Small intestine (tissue), 7 donors: Measurements from ENCODE around the gene PPP3CA. TPM values are rescaled to one million over a fixed set of nuclear protein-coding genes. Genes with fewer than 3 reads are reported as not detected.
"Not testable (repeated sequence)": the region's sequence is repeated elsewhere in the genome, so short reads cannot be mapped to it uniquely, and the experiment has no call there.

ENCODE experiments used
- DNase-seq, 2 donors: peaks; one replicate each; pipeline versions ENCODE4 v3.0.0 to v3.0.0-alpha.2; 2013
- FAIRE-seq: peaks from 2 replicates; lab custom pipeline; 2012; peaks lifted over from hg19 to GRCh38; lab: Jason Lieb, UNC
- H3K27ac ChIP-seq, 3 donors: one replicate each; pipeline ENCODE4 v1.5.1; 2013; ENCODE audit warnings: low read length in 2 of 3, mild to moderate bottlenecking in 2 of 3, control low read depth in 1 of 3, inconsistent platforms in 1 of 3, low read depth in 1 of 3, moderate library complexity in 1 of 3
- H3K27me3 ChIP-seq, 3 donors: one replicate each; pipeline ENCODE4 v1.6.1; 2013; ENCODE audit warnings: low read length in 3 of 3, inconsistent platforms in 1 of 3; ENCODE audit not compliant: control insufficient read depth in 3 of 3, insufficient read depth in 3 of 3
- H3K36me3 ChIP-seq, 3 donors: one replicate each; pipeline ENCODE4 v1.6.1; 2013; ENCODE audit warnings: low read length in 3 of 3, inconsistent platforms in 1 of 3, low read depth in 1 of 3, mild to moderate bottlenecking in 1 of 3, moderate library complexity in 1 of 3; ENCODE audit not compliant: control insufficient read depth in 3 of 3, insufficient read depth in 2 of 3
- H3K4me1 ChIP-seq, 3 donors: one replicate each; pipeline ENCODE4 v1.6.1; 2013; ENCODE audit warnings: low read length in 2 of 3, inconsistent platforms in 1 of 3, low read depth in 1 of 3, mild to moderate bottlenecking in 1 of 3, moderate library complexity in 1 of 3; ENCODE audit not compliant: control insufficient read depth in 3 of 3, insufficient read depth in 2 of 3
- H3K4me3 ChIP-seq, 3 donors: one replicate each; pipeline ENCODE4 v1.5.1; 2013; ENCODE audit warnings: low read length in 3 of 3, control low read depth in 1 of 3, inconsistent platforms in 1 of 3, low read depth in 1 of 3, mild to moderate bottlenecking in 1 of 3, moderate library complexity in 1 of 3
- H3K9me3 ChIP-seq, 2 donors: one replicate each; pipeline ENCODE4 v1.6.1; 2013; ENCODE audit warnings: low read depth in 1 of 2, low read length in 1 of 2; ENCODE audit not compliant: control insufficient read depth in 2 of 2, insufficient read depth in 1 of 2
- WGBS, 3 donors: extraction: QIAGEN DNeasy Blood & Tissue Kit; methylation state at CpG; one replicate each; pipeline ENCODE4 v1.1.7; 2013; 5-methylcytosine and 5-hydroxymethylcytosine counted together
- polyA plus RNA-seq, 4 donors: library from polyadenylated mRNA; stranded (reverse) in 3 of 4; unstranded in 1 of 4; fragments of 200-250 nt in 3 of 4; fragments of 120-200 nt in 1 of 4; gene quantifications; one replicate each; pipeline versions ENCODE4 v1.2.1 to v1.2.3, GENCODE V29; 2013
- donor health status: healthy with polysubstance abuse.
- donor health status: control.
- donor health status: control.
- donor health status: Bipolar disorder and iron deficiency.
- donor health status: healthy.

PPP3CA gene
- polyA plus RNA-seq, 4 donors = 8.9 to 23.8 (median 11.2) TPM

DNA sequence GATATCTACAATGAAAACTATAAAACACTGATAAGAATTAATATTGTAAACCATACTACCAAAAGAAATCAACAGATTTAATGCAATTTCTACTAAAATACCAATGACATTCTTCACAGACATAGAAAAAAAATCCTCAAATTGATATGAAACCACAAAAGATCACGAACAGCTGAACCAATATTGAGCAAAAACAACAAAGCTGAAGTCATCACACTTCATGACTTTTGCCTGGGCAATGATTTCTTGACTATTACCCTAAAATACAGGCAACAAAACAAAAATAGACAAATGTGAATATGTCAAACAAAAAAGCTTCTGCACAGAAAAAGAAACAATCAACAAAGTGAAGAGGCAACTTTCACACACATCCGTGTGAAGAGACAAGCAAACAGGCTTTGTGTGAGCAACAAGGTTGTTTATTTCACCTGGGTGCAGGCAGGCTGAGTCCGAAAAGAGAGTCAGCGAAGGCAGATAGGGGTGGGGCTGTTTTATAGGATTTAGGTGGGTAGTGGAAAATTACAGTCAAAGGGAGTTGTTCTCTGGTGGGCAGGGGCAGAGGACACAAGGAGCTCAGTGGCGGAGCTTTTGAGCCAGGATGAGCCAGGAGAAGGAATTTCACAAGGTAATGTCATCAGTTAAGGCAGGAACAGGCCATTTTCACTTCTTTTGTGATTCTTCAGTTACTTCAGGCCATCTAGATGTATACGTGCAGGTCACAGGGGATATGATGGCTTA is 355.8 kb downstream of the PPP3CA start:
- H3K4me3 ChIP-seq, FAIRE-seq, DNase-seq, H3K4me1 ChIP-seq, H3K9me3 ChIP-seq, H3K27me3 ChIP-seq, H3K27ac ChIP-seq, H3K36me3 ChIP-seq: not testable (repeated sequence)
- WGBS, 3 donors = 86 to 91% (median 88%) methylated on average over 6 of the region's 6 CpGs

DNA sequence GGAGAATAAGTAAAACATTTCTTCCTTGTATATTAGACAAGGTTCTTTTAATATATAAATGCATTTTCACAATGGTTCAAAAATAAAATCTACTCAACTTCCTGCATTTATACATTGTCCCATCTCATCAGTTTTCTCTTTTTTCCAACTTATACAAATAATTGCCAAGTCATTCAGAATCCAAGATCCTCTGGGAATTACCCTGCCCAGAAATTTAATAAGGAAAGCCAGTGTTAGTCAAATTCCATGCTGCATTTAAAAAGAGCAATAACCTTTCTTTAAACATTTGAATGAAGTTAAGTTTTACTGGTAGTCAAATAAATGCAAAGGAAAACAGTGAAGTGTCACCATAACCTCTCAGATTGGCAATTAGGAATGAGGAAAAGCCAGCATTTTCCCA is 357.9 kb downstream of the PPP3CA start:
- FAIRE-seq = no peak
- Histone ChIP-seq H3K9me3 (peaks cover 0 to 5% of the 10 kb centered on the region in 2 donors), H3K27ac (no peak overlapping the region), H3K4me1 (no peaks in the 10 kb centered on the region), H3K27me3 (no peaks in the 10 kb centered on the region), H3K36me3 (no peaks in the 10 kb centered on the region), H3K4me3 (no peak overlapping the region)
- DNase-seq = no peak

DNA sequence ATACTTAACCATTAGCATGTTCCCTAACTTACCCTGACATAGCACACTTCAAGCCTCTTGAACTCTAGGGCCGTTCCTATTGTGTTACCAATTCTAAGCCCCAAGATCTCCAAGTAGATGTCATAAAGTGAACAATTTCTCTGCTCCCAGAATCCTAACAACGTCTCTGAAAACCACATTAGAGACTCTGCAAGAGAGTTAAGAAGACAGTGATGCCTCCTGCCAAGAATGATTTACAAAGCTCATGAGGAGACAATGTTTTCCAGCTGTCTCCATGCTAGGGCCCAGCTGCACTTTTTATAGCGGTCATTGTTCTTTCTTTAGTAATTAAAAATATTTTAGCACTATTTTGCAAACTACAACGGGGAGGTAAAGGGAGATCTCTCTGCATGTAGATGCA is 358.4 kb downstream of the PPP3CA start:
- Histone ChIP-seq H3K27ac (no peak overlapping the region), H3K4me3 (no peak overlapping the region), H3K9me3 (peaks cover 0 to 5% of the 10 kb centered on the region in 2 donors), H3K36me3 (no peaks in the 10 kb centered on the region), H3K4me1 (no peaks in the 10 kb centered on the region), H3K27me3 (no peaks in the 10 kb centered on the region)
- no peak for FAIRE-seq
- no peak for DNase-seq
- 57 to 66% (median 65%) methylated on average over 4 of the region's 4 CpGs for WGBS, 3 donors

DNA sequence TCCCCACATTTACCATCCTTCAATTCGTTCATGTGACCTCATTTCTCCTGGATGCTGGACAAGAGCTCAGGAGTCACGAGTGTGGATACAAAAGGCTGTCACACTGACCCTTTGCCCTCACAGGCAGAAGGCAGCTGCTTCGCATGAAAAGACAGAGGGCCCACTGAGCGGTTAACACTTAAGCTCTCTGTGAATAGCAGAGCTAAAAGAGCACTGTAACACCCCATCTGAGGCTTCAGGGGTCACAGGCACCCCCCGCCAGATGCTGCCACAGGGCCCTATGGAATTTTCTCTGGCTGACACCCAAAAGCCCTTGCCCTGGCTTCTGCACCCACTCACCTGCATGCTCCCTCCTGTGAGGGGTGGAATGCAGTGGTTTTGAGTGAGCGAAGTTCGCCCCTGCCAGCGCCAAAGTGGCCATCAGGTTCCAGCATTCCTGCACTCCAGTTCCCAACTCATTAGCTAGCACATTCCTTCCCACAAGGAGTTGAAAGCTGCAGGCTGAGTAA is 360.9 kb downstream of the PPP3CA start:
- no peak for FAIRE-seq
- DNase-seq = no peak
- Histone ChIP-seq H3K36me3 (no peaks in the 10 kb centered on the region), H3K27me3 (no peaks in the 10 kb centered on the region), H3K4me3 (no peak overlapping the region), H3K27ac (no peak overlapping the region), H3K9me3 (peaks cover 0 to 5% of the 10 kb centered on the region in 2 donors), H3K4me1 (no peaks in the 10 kb centered on the region)
- 62 to 74% (median 67%) methylated on average over 8 of the region's 8 CpGs for WGBS, 3 donors

DNA sequence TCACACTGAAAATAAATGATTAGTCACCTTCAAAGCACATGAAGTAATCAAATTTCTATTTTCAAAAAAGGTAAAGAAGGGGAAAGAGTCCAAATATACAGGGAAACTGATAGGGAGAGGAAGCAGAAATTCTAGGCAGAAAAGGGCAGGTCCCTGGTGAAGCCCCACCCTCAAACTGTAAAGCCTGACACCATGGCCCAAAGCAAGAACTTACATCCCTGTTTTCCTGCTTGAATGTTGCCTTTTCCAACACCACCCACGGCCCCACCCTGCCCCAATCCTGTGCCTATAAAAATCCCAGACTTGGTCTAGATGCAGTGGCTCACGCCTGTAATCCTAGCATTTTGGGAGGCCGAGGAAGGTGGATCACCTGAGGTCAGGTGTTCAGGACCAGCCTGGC is 361.8 kb downstream of the PPP3CA start:
- Histone ChIP-seq H3K27me3 (no peaks in the 10 kb centered on the region), H3K27ac (no peak overlapping the region), H3K4me3 (no peak overlapping the region), H3K36me3 (no peaks in the 10 kb centered on the region), H3K9me3 (peaks cover 0 to 5% of the 10 kb centered on the region in 2 donors), H3K4me1 (no peaks in the 10 kb centered on the region)
- FAIRE-seq = no peak
- 80 to 94% (median 87%) methylated on average over 3 of the region's 3 CpGs for WGBS, 3 donors
- no peak for DNase-seq

DNA sequence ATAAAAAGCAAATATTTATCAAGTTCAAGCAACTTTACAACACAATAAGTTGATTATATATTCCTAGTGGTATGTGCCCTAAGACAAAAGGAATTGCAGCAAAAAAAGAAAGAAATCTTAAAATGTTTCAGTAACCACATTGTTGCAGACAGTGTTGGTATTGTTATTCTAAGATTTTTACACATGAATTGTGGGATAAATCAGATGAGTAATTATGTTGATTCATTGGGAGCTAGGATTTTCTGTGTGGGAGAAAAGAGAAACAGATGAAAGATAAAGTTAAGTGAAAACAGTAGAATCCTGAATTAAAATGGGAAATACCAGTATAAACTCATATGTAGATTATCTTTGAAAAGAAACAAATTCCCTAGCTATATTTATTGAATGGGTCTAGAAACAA is 362.4 kb downstream of the PPP3CA start:
- no peak for DNase-seq
- H3K27ac ChIP-seq = no peak overlapping the region

DNA sequence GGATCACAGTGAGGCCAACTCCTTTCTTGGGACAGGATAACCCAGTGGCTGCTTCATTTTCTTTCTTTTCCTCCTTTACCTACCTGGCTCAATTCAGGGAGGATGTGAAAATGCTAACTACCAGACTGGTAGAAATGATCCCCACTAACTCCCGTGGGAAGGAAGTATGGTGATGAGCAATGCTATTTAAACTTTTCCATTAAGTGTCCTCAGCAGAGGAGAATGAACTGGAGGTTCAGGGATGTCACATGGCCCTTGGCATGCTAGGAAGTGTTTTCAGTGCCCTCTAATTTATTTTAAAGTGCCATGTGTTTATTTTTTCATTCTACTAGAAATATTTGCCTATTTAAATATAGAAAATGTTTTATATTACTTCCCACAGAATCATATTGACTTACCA is 363.9 kb downstream of the PPP3CA start:
- no peaks in the 10 kb centered on the region for H3K36me3 ChIP-seq
- H3K27ac ChIP-seq = no peak overlapping the region
- FAIRE-seq (no peak), DNase-seq (no peak)
- H3K4me3 ChIP-seq = no peak overlapping the region
- H3K27me3 ChIP-seq = no peaks in the 10 kb centered on the region
- 56 to 78% (median 61%) methylated on average over 1 of the region's 1 CpG for WGBS, 3 donors
- no peaks in the 10 kb centered on the region for H3K4me1 ChIP-seq
- peaks cover 0 to 5% of the 10 kb centered on the region in 2 donors for H3K9me3 ChIP-seq

More for the DNA sequence above, 362.4 kb downstream of the PPP3CA start:
- no peak for FAIRE-seq
- Histone ChIP-seq H3K9me3 (peaks cover 0 to 5% of the 10 kb centered on the region in 2 donors), H3K36me3 (no peaks in the 10 kb centered on the region), H3K4me3 (no peak overlapping the region), H3K27me3 (no peaks in the 10 kb centered on the region), H3K4me1 (no peaks in the 10 kb centered on the region)

DNA sequence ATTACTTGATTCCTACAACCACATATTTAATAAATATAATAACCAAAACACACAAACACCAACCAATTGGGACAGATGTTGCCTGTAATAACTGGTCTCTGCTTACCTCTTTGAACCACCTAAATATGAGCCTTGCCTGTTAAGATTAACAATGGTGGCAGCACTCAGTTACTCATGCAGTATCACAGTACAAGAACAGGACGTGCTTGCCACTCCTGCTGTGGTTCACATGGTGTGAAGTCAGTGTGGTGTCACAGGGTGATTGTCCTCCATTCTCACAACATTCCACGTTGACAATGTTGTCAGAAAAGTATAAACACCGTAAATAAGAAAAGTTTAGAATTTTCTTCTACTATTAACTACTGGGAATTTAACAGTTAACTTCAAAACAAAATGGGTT is 365.0 kb downstream of the PPP3CA start:
- Histone ChIP-seq H3K27ac (no peak overlapping the region), H3K9me3 (peaks cover 0 to 5% of the 10 kb centered on the region in 2 donors), H3K4me1 (no peaks in the 10 kb centered on the region), H3K36me3 (no peaks in the 10 kb centered on the region), H3K27me3 (no peaks in the 10 kb centered on the region), H3K4me3 (no peak overlapping the region)
- WGBS, 3 donors = 60 to 69% (median 68%) methylated on average over 3 of the region's 3 CpGs
- FAIRE-seq (no peak), DNase-seq (no peak)
